ENCODE data around the gene ZSCAN20.
"Not testable (repeated sequence)": the region's sequence is repeated elsewhere in the genome, so short reads cannot be mapped to it uniquely, and the experiment has no call there.

Gene ZSCAN20

DNA sequence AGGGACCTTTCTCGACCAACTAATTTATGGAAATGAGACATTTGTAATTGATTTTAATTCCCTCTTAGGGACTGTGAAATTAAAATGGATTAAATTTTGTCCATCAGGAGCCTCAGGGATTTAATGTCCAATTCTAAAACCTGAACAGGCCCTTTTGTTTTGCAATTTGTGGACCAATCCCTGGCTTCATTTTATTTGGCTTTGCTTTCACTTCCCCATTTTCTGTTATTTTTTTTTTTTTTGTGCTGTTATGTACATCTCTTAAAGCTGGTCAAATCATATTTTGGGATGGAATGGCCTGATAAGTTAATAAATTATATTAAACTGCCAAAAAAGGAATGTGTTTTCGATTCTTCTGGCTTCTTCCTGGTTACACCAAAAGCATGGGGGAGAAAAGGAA is 28.9 kb downstream of the ZSCAN20 start:
- Mint-ChIP-seq H3K4me1 (no peaks in the 10 kb centered on the region), H3K27ac (no peak overlapping the region), H3K9me3 (peaks cover 7% of the 10 kb centered on the region), H3K4me3 (no peak overlapping the region), H3K36me3 (peaks cover 13% of the 10 kb centered on the region), H3K27me3 (no peaks in the 10 kb centered on the region)

DNA sequence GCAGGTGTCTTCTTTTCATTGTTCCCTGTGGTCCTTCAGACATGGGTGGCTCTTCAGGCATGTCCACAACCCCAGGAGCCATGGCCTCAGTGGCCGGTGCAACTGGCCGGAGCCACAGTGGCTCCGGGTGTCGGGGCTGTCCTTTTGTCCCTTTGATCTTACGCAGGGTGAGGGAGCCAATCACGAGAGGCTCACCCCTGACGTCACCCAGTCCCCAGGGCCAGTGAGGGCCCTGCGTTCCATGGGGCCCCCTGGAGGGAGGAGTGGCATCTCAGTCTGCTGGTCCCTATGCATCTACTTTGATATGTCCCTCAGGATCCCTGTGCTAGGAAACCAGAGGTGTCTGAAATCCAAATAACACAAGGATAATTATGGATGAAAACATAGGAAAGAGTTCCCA is 29.3 kb downstream of the ZSCAN20 start:
- H3K27me3 Mint-ChIP-seq = no peaks in the 10 kb centered on the region
- H3K4me3 Mint-ChIP-seq = no peak overlapping the region

DNA sequence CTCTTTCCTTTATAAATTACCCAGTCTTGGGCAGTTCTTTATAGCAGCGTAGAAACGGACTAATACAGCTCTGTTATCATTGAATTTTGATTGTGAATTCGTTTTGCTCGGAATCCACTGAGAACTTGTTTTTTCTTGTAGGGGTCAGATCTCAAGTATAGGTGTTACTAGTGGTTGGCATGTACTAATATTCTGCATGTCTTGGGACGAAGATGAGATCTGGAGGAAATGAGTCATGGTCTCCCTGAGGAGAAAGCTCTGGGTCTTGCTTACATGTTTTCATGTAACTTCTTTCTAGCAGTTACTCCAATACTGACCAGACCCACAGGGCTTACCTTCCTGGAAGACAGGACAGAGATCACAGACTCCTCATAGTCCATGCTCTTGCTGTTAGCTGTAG is 30.3 kb downstream of the ZSCAN20 start:
- H3K36me3 Mint-ChIP-seq = peaks cover 6% of the 10 kb centered on the region
- no peak overlapping the region for H3K27ac Mint-ChIP-seq
- H3K9me3 Mint-ChIP-seq = peaks cover 5% of the 10 kb centered on the region
- no peak overlapping the region for H3K4me3 Mint-ChIP-seq
- no peaks in the 10 kb centered on the region for H3K27me3 Mint-ChIP-seq
- no peaks in the 10 kb centered on the region for H3K4me1 Mint-ChIP-seq

More for the DNA sequence above, 29.3 kb downstream of the ZSCAN20 start:
- no peaks in the 10 kb centered on the region for H3K4me1 Mint-ChIP-seq
- peaks cover 5% of the 10 kb centered on the region for H3K9me3 Mint-ChIP-seq
- no peak overlapping the region for H3K27ac Mint-ChIP-seq
- H3K36me3 Mint-ChIP-seq = peaks cover 10% of the 10 kb centered on the region

DNA sequence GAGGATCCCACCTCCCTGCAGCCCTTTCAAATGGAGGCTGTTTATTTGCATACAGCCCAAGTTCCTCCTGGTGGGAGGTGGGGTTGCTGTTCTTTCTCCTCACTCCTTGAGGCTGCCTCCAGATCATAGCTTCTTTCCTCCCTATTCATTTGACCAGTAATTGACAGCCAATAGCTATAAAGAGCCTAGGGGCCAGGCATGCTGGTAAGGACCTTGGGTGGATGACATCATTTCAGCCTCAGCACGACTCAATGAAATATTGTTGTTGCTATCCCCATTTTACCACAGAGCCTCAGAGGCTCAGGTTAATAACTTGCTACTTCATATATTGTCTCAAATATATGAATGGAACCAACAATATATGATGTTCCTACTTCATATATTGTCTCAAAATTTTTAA is 31.1 kb downstream of the ZSCAN20 start:
- Mint-ChIP-seq H3K36me3 (peaks cover 2% of the 10 kb centered on the region), H3K4me3 (no peak overlapping the region), H3K27ac (no peak overlapping the region), H3K4me1 (no peaks in the 10 kb centered on the region), H3K9me3 (peaks cover 5% of the 10 kb centered on the region), H3K27me3 (no peaks in the 10 kb centered on the region)

DNA sequence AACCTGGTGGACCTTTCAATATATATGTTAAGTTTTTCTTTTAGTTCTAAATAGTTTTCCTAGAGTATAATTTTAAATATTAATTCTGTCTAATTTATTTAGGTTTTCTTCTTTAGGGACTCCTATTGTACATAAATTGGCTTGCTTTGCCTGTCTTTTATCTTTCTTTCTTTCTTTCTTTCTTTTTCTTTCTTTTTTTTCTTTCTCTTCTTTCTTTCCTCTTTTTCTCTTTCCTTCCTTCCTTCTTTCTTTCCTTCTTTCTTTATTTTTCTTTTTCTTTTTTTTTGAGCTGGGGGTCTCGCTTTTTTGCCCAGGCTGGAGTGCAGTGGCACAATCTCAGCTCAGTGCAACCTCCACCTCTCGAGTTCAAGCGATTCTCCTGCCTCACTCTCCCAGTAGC is 35.2 kb downstream of the ZSCAN20 start:
- Mint-ChIP-seq H3K36me3 (no peaks in the 10 kb centered on the region), H3K9me3 (no peaks in the 10 kb centered on the region), H3K27ac (no peak overlapping the region), H3K4me3 (no peak overlapping the region), H3K27me3 (no peaks in the 10 kb centered on the region), H3K4me1 (no peaks in the 10 kb centered on the region)

DNA sequence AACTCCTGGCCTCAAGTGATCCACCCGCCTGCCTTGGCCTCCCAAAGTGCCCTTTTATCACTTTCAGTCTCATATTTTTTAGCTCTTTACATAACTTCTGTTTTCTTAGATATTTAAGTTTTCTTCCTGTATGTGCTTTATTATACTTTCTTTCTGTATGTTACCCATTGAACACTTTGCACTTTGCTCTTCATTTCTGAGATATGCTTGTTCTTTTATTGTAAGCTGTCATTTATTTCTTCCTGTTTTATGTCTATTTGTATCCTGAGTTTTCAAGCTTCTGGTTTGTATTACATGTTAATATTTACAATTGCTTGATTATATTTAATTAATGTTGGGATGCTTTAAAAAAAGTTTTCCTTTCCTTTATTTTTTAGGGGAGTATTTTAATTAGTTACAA is 35.7 kb downstream of the ZSCAN20 start:
- H3K27me3 Mint-ChIP-seq = no peaks in the 10 kb centered on the region
- no peak overlapping the region for H3K27ac Mint-ChIP-seq
- H3K36me3 Mint-ChIP-seq = no peaks in the 10 kb centered on the region
- H3K4me1 Mint-ChIP-seq = no peaks in the 10 kb centered on the region
- no peak overlapping the region for H3K4me3 Mint-ChIP-seq
- H3K9me3 Mint-ChIP-seq = no peaks in the 10 kb centered on the region

DNA sequence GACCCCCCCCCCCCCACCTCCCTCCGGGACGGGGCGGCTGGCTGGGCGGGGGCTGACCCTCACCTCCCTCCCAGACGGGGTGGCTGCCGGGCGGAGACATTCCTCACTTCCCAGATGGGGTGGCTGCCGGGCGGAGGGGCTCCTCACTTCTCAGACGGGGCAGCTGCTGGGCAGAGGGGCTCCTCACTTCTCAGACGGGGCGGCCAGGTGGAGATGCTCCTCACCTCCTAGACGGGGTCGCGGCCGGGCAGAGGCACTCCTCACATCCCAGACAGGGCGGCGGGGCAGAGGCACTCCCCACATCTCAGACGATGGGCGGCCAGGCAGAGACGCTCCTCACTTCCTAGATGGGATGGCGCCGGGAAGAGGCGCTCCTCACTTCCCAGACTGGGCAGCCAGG is 36.8 kb downstream of the ZSCAN20 start:
- H3K4me3 Mint-ChIP-seq, H3K36me3 Mint-ChIP-seq: not testable (repeated sequence)

DNA sequence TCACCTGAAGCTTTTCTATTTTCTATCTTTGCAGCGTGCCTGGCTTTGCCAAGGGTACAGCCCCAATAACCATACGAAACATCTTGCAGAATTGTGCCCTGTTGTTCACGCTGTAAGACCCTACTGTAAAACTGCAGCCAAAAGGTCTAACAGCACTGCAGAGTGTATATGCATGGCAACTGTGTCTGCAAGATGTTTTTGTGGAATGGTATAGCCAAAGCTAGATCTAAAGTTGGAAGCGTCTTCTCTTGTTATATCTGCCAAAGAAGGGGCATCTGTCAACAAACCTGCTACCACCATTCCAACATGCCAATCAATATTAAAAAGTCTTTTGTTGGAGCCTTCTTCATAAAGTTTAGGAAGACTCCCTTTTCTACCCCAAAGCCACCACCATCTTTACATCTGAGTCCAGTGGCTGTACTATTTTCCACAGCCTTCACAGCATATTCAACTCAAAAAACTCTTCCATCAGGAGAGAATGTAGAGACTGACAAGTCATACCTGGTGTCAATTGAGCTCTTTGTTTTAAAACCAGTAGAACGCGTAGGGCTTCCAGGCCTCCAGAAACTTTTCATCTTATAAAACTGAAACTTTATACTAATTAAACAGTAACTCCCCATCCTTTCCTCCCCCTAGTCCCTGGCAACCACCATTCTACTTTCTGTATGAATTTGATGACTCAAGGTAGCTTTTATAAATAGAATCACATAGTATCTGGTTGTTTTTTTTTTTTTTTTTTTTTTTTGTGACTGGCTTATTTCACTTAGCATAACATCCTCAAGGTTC is 40.0 kb downstream of the ZSCAN20 start:
- Mint-ChIP-seq H3K27ac (no peak overlapping the region), H3K4me1 (no peaks in the 10 kb centered on the region), H3K27me3 (peaks cover 3% of the 10 kb centered on the region), H3K4me3 (no peak overlapping the region), H3K36me3 (no peaks in the 10 kb centered on the region), H3K9me3 (no peaks in the 10 kb centered on the region)

More for the DNA sequence above, 36.8 kb downstream of the ZSCAN20 start:
- not testable (repeated sequence) for H3K27me3 Mint-ChIP-seq, H3K9me3 Mint-ChIP-seq, H3K4me1 Mint-ChIP-seq, H3K27ac Mint-ChIP-seq

DNA sequence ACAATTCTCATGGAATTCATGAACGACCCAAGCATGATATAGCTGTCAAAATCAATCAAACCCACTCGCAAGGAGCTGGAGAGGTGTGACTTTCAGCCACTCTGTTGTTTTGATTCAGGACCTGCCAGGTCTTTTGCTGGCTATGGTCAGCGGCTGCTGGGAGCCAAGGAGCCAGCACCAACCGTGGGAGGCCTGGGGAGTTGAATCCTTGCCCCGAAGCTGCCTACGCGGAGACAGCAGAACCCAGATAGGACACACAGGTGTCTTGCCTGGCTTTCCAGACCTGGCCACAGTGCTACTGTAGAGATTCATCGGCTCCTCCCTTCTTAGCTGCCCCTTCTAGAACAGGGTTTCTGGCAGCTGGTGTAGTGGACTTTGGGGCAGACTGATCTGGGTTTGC is 42.7 kb downstream of the ZSCAN20 start:
- H3K27ac Mint-ChIP-seq = no peak overlapping the region
- H3K27me3 Mint-ChIP-seq = peaks cover 3% of the 10 kb centered on the region
- H3K36me3 Mint-ChIP-seq = no peaks in the 10 kb centered on the region
- no peaks in the 10 kb centered on the region for H3K9me3 Mint-ChIP-seq
- H3K4me3 Mint-ChIP-seq = no peak overlapping the region
- no peaks in the 10 kb centered on the region for H3K4me1 Mint-ChIP-seq

DNA sequence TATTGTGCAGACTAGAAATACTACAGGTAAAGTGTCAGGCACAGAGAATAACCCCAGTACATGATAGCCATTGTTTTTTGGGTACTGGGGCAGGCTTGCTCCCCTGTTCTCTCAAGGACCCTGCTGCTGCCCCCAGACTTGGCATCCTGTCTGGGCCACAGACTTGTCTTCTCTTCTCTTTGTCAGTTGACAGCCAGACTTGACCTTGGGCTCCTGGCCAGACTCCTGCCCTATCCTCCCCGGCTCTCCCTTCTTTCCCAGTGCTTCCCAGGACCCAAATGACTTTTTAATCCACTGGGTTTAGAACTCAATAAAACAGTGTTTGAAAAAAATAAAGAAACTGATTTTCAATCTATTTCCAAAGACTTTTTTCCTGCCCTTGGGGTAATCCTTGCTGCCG is 43.2 kb downstream of the ZSCAN20 start:
- Mint-ChIP-seq H3K36me3 (no peaks in the 10 kb centered on the region), H3K27me3 (peaks cover 3% of the 10 kb centered on the region), H3K27ac (no peak overlapping the region), H3K4me1 (no peaks in the 10 kb centered on the region), H3K9me3 (no peaks in the 10 kb centered on the region), H3K4me3 (no peak overlapping the region)

DNA sequence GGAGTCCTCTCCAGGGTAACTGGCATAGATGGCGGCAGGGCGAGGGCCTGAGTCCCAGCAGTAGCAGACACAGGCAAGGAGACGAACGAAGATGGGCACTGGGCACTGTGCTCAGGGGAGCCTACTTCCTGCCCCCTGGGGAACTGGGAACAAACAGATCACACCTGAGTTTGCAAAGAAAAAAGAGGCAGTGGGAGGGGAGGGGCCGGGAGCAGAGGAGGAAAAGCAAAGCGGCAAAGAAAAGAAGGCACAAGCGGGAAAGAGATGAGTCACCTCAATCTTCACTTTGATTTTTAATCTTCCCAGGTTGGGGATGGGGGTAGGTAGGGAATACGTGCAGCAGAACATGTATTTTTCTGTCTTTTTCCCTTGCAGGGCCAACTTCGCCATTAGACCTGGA is 44.0 kb downstream of the ZSCAN20 start:
- H3K4me1 Mint-ChIP-seq = no peaks in the 10 kb centered on the region
- H3K36me3 Mint-ChIP-seq = no peaks in the 10 kb centered on the region
- no peaks in the 10 kb centered on the region for H3K9me3 Mint-ChIP-seq
- H3K27ac Mint-ChIP-seq = no peak overlapping the region
- no peak overlapping the region for H3K4me3 Mint-ChIP-seq
- peaks cover 3% of the 10 kb centered on the region for H3K27me3 Mint-ChIP-seq

DNA sequence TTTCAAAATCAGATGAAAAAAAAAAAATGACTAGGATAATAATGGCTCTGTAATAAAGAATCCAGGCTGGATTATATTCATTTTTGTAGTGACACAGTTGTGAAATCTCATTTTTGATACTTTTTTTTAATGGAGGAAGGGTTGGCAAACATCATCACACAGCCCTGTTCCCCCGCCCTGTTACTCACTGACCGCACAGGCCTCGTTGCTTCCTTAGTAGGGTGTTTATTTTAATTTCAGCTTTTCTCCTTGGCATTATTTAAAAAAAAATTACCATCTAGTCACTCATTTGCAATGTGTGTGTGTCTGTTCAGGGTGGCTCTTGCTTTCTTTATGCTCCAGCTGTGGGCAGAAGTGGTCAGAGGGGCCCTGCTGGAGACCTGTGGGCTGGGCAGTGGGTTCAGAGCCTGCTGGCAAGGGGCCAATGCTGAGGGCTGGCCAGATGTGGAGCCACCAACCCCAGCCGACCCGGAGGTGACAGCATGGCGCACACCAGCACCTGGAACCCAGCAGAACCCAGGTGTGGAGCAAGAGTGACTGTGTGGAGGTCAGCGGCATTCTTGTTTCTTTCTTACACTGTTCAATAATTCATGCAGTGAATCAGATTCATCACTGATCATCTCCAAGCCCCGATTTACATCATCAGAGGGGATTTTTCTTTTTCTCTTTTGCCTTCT is 44.6 kb downstream of the ZSCAN20 start:
- Mint-ChIP-seq H3K36me3 (no peaks in the 10 kb centered on the region), H3K27me3 (peaks cover 3% of the 10 kb centered on the region), H3K27ac (no peak overlapping the region)

DNA sequence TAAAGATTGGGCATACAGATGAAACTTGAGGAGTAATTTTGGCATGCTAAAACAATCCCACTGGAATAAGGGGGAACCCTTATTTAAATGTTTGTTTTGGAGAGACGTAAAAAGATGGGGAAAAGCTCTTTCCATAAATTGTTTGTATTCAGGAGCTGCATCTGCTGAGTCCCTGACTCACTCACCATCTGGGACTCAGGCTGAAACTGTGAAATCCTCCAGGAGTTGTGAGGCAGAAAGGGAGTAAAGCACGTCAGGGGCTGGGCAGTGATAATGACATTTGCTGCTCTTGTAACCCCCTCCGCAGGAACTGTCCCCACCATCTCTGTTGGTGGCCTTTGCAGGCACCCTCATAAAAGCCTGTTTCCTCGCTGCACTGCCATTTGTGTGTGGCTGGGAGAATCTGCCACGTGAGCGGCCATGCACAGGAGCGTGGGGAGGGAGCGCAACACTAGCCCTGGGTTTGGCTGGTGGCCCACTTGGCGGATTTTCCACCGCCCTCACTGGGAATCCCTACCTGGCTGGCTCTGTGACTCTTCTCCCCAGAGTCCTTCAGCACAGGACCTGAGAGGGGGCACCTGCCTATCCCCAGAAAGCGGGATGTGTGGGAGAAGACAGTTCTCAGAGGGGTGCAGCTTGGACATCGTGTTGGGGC is 45.3 kb downstream of the ZSCAN20 start:
- Mint-ChIP-seq H3K27me3 (peaks cover 5% of the 10 kb centered on the region), H3K36me3 (no peaks in the 10 kb centered on the region), H3K4me3 (no peak overlapping the region), H3K4me1 (no peaks in the 10 kb centered on the region), H3K9me3 (no peaks in the 10 kb centered on the region), H3K27ac (no peak overlapping the region)

More for the DNA sequence above, 44.6 kb downstream of the ZSCAN20 start:
- H3K4me3 Mint-ChIP-seq = no peak overlapping the region
- H3K4me1 Mint-ChIP-seq = no peaks in the 10 kb centered on the region
- H3K9me3 Mint-ChIP-seq = no peaks in the 10 kb centered on the region

DNA sequence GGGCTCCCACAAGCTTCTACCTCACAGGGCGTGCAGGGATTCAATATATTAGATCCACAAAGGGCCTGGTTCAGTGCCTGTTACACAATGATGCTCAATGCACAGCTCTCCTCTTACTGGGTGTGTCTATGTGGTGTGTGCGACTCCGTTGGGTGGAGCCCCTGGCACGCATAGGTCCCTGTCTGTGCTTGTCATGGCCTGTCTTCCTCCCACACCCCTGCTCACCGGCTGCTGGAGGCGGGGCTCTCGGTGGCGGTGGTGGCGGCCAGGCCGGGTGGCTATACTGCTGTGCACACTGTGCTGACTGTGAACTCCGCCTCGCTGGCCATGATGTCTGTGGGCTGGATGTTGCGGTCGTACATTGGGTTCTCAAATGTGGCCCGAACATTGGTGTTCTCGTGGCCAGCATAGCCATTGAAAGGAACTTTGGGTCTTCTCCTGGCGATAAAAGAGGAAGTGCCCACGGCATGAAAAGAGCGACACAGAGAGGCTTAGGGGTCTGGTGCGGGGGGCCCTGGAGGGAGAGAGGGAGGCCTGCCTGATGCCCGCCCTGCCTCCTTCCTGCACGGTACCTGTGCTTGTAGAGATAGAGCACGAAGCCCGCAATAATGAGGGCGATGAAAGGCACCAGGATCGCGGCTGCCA is 46.9 kb downstream of the ZSCAN20 start:
- no peak overlapping the region for H3K4me3 Mint-ChIP-seq
- no peaks in the 10 kb centered on the region for H3K4me1 Mint-ChIP-seq
- no peak overlapping the region for H3K27ac Mint-ChIP-seq
- H3K9me3 Mint-ChIP-seq = no peaks in the 10 kb centered on the region
- no peaks in the 10 kb centered on the region for H3K36me3 Mint-ChIP-seq
- H3K27me3 Mint-ChIP-seq = peaks cover 7% of the 10 kb centered on the region

DNA sequence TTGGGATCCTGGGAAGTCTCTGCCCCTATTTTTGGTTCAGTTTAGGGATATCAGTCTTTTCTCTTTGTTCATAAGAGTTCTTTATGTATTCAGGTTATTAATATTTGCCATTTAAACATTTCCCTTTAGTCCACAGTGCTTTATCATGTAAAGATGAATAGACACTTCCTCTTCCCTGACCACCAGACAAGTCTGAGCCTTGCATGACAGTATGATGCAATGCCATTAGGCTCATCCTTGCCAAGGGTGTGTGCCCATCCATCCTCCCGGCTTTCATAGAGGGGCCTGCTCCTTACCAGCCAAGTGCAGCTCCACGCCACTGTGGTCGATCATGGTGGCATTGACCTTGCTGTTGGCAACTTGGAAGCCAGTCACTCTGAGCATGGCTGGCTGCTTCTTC is 52.1 kb downstream of the ZSCAN20 start:
- Mint-ChIP-seq H3K27me3 (peaks cover 7% of the 10 kb centered on the region), H3K9me3 (no peaks in the 10 kb centered on the region), H3K4me3 (no peak overlapping the region)

DNA sequence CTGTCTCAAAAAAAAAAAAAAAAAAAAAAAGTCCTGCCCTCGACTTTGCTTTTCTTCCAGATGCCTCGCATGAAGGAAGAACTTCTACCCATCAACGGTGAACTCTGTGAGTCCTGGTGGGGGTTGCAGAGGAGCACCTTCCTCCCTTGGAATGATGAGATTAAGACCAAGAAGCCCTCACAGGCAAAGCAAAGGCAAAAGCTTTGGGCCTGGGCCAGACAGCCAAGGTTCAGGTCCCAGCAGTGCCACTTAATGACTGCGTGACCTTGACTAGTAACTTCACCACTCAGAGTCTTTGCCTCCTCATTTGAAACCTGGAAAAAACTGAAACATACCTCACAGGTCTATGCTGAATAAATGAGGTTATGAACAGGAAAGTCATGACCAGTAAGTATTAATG is 55.5 kb downstream of the ZSCAN20 start:
- H3K4me3 Mint-ChIP-seq = no peak overlapping the region
- no peaks in the 10 kb centered on the region for H3K4me1 Mint-ChIP-seq
- peaks cover 6% of the 10 kb centered on the region for H3K27me3 Mint-ChIP-seq
- no peaks in the 10 kb centered on the region for H3K36me3 Mint-ChIP-seq
- no peak overlapping the region for H3K27ac Mint-ChIP-seq
- no peaks in the 10 kb centered on the region for H3K9me3 Mint-ChIP-seq

More for the DNA sequence above, 52.1 kb downstream of the ZSCAN20 start:
- no peak overlapping the region for H3K27ac Mint-ChIP-seq
- H3K4me1 Mint-ChIP-seq = no peaks in the 10 kb centered on the region
- H3K36me3 Mint-ChIP-seq = no peaks in the 10 kb centered on the region

Measured in activated naive CD4-positive, alpha-beta T cell treated with anti-CD3 and anti-CD28 coated beads, Interleukin-2, amount 50 U/mL, for 24 hours (primary cell).